Common myeloid progenitor, CD34-positive (primary cell): Measurements from ENCODE around the gene SFXN1.

Experiments used
- CTCF ChIA-PET: fragments of 350-600 bp; sonication (Branson Sonifier 250); formaldehyde crosslinking; loops from one replicate; lab custom pipeline; 2021; ENCODE audit warnings: antibody characterized with exemption; lab: Charles Lee
- POLR2A ChIA-PET: fragments of 350-600 bp; sonication (Branson Sonifier 250); formaldehyde crosslinking; loops from one replicate; lab custom pipeline; 2021; ENCODE audit warnings: antibody characterized with exemption; lab: Charles Lee
- DNase-seq, 3 donors: peaks; one replicate each; pipeline versions ENCODE4 v3.0.0 to v3.0.0-alpha.2; 2013
- H3K27ac ChIP-seq, 2 experiments: 1 replicate in 1 of 2; 2 replicates in 1 of 2; pipeline ENCODE4 v1.7.0; 2013; ENCODE audit warnings: inconsistent platforms in 2 of 2, low read length in 2 of 2, mild to moderate bottlenecking in 2 of 2, low read depth in 1 of 2, moderate library complexity in 1 of 2; ENCODE audit not compliant: severe bottlenecking in 2 of 2, insufficient read depth in 1 of 2, poor library complexity in 1 of 2
- H3K27me3 ChIP-seq, 5 experiments: replicated peaks in 2 of 5; 1 replicate in 3 of 5; 2 replicates in 2 of 5; pipeline versions ENCODE4 v1.6.1 to v1.7.0; 2013; ENCODE audit warnings: low read length in 4 of 5, mild to moderate bottlenecking in 2 of 5, moderate library complexity in 2 of 5, inconsistent platforms in 1 of 5; ENCODE audit not compliant: insufficient read depth in 5 of 5, control insufficient read depth in 4 of 5
- H3K36me3 ChIP-seq, 4 experiments: 1 replicate in 2 of 4; 2 replicates in 2 of 4; pipeline versions ENCODE4 v1.6.1 to v1.7.0; 2013; ENCODE audit warnings: low read length in 3 of 4, control low read depth in 1 of 4, mild to moderate bottlenecking in 1 of 4; ENCODE audit not compliant: control insufficient read depth in 4 of 4, insufficient read depth in 4 of 4
- H3K4me1 ChIP-seq, 4 experiments: 1 replicate in 3 of 4; 2 replicates in 1 of 4; pipeline versions ENCODE4 v1.6.1 to v1.7.1; 2013; ENCODE audit warnings: low read length in 3 of 4, mild to moderate bottlenecking in 3 of 4, control low read depth in 1 of 4, inconsistent platforms in 1 of 4, moderate library complexity in 1 of 4; ENCODE audit not compliant: control insufficient read depth in 4 of 4, insufficient read depth in 4 of 4; ENCODE audit errors: control extremely low read depth in 1 of 4
- H3K4me3 ChIP-seq, 7 experiments: 1 replicate in 4 of 7; 2 replicates in 3 of 7; pipeline versions ENCODE4 v1.5.1 to v1.7.0; 2013; ENCODE audit warnings: mild to moderate bottlenecking in 7 of 7, low read length in 6 of 7, moderate library complexity in 6 of 7, inconsistent platforms in 2 of 7, low read depth in 2 of 7, control low read depth in 1 of 7; ENCODE audit not compliant: insufficient read depth in 4 of 7, control insufficient read depth in 1 of 7; ENCODE audit errors: extremely low read depth in 1 of 7
- H3K9me3 ChIP-seq, 5 experiments: 1 replicate in 4 of 5; 2 replicates in 1 of 5; pipeline versions ENCODE4 v1.6.1 to v1.7.1; 2013; ENCODE audit warnings: low read length in 4 of 5, mild to moderate bottlenecking in 2 of 5, inconsistent platforms in 1 of 5, low read depth in 1 of 5, moderate library complexity in 1 of 5; ENCODE audit not compliant: control insufficient read depth in 4 of 5, insufficient read depth in 2 of 5; ENCODE audit errors: control extremely low read depth in 1 of 5
- WGBS: methylation state at CpG from one replicate; pipeline ENCODE4 v1.1.5; 2013; ENCODE audit not compliant: insufficient coverage; 5-methylcytosine and 5-hydroxymethylcytosine counted together

Gene SFXN1

GRCh38 chr5:175464942-175465233 lies 13.5 kb upstream of the SFXN1 start:
- ChIA-PET CTCF (interaction anchor here (0.9 to 2.4 kb wide), 8 partner anchors 11 to 84 kb away, joined by 3 to 9 read pairs (median 3); no protein-coding TSS in a partner anchor), POLR2A (interaction anchor here (0.7 kb wide), 1 partner anchor 1119 kb away, joined by 5 read pairs; no protein-coding TSS in a partner anchor)
- Histone ChIP-seq H3K27me3 (peaks cover 1 to 18% (median 3%) of the 10 kb centered on the region in 5 experiments), H3K4me3 (no peak overlapping the region), H3K4me1 (no peaks in the 10 kb centered on the region), H3K9me3 (peaks cover 0 to 1% (median 0%) of the 10 kb centered on the region in 5 experiments), H3K36me3 (no peaks in the 10 kb centered on the region), H3K27ac (no peak overlapping the region)
- no CpG with 5 or more reads among the region's 3 CpGs for WGBS
- no peak for DNase-seq

- 43% methylated on average over 2 of the region's 3 CpGs for WGBS
- Histone ChIP-seq H3K36me3 (no peaks in the 10 kb centered on the region), H3K4me3 (no peak overlapping the region), H3K27me3 (peaks cover 1 to 18% (median 3%) of the 10 kb centered on the region in 5 experiments), H3K4me1 (no peaks in the 10 kb centered on the region), H3K9me3 (peaks cover 0 to 1% (median 0%) of the 10 kb centered on the region in 5 experiments), H3K27ac (no peak overlapping the region)
- DNase-seq = no peak
- CTCF ChIA-PET = interaction anchor here (1.0 to 2.4 kb wide), 6 partner anchors 8 to 22 kb away, joined by 3 to 9 read pairs (median 4); no protein-coding TSS in a partner anchor
- POLR2A ChIA-PET = no interaction called here
Measured at GRCh38 chr5:175465282-175465681, 13.1 kb upstream of the SFXN1 start.

DNA sequence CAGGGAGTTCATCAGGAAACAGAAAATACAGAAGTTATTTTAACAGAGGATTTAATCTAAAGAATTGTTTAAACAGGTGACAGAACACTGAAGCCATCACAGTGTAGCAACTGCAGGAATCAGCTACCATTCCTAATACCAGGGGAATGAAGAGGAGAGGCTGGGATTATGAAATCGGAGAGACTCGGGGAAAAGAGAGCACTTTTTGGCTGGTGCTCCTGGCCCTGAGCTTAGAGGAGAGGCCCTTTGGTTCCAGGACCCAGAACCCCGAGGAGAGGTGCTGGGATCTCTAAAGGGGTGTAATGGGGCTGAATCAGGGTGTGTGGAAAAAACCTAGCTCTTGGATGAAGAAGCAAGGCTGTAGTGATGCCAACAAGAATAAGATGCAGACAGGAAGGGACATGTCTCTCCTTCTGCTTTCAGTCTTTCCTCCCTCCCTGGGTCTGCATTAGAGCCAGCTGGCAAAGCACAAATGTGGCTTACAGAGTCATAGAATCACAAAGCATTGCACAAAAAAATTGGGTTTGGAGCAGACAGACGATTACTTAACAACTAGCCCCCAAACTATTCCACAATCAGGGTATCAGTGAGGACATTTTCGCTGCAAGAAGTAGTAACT lies 11.6 kb upstream of the SFXN1 start:
- peaks cover 3 to 20% (median 3%) of the 10 kb centered on the region in 5 experiments for H3K27me3 ChIP-seq
- POLR2A ChIA-PET = no interaction called here

DNA sequence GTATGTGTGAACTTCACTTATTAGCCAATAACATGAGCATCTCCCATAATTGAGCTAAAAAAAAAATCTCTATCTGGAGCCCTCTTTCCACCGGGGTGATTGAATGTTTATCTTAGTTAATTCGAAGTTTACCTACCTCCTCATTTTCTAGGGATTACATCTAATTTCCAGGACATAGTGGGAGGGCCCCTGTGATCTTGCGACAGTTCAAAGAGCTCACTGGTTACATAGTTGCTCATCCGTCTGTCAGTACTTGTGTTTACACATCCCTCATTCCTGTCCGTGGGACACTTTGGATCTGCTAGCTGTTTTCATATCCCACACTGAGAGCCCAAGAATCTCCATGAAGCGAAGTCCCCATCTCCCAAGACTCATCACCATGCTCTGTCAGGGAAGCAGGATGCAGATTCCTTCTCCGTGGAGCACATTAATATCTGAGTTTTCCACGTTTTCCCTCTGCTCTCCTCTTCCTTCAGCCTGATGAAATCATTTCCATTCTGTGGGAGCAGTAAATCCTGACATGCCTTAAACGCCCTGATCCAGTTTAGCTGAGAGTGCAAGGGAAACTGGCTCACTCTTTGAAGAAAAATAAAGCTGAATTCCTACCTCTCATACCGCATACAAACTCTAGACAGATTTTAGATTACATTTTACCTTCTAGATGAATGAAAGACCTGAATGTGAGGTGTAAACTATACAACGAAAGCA lies 10.2 kb upstream of the SFXN1 start:
- peaks cover 0 to 20% (median 3%) of the 10 kb centered on the region in 5 experiments for H3K27me3 ChIP-seq
- 86% methylated on average over 9 of the region's 11 CpGs for WGBS
- ChIA-PET POLR2A (no interaction called here), CTCF (interaction anchor here (1.0 kb wide), 1 partner anchor 12 kb away, joined by 3 read pairs; no protein-coding TSS in a partner anchor)
- no peak overlapping the region for H3K27ac ChIP-seq
- no peak for DNase-seq
- no peaks in the 10 kb centered on the region for H3K4me1 ChIP-seq
- H3K36me3 ChIP-seq = no peaks in the 10 kb centered on the region
- peaks cover 0 to 1% (median 0%) of the 10 kb centered on the region in 5 experiments for H3K9me3 ChIP-seq
- H3K4me3 ChIP-seq = no peak overlapping the region

More for the DNA sequence above, 11.6 kb upstream of the SFXN1 start:
- 74% methylated on average over 5 of the region's 5 CpGs for WGBS
- Histone ChIP-seq H3K36me3 (no peaks in the 10 kb centered on the region), H3K9me3 (peaks cover 0 to 1% (median 0%) of the 10 kb centered on the region in 5 experiments), H3K27ac (no peak overlapping the region), H3K4me3 (no peak overlapping the region), H3K4me1 (no peaks in the 10 kb centered on the region)
- DNase-seq = no peak
- CTCF ChIA-PET = interaction anchor here (1.5 to 2.4 kb wide), 3 partner anchors 10 to 20 kb away, joined by 4 to 9 read pairs (median 5); no protein-coding TSS in a partner anchor

DNA sequence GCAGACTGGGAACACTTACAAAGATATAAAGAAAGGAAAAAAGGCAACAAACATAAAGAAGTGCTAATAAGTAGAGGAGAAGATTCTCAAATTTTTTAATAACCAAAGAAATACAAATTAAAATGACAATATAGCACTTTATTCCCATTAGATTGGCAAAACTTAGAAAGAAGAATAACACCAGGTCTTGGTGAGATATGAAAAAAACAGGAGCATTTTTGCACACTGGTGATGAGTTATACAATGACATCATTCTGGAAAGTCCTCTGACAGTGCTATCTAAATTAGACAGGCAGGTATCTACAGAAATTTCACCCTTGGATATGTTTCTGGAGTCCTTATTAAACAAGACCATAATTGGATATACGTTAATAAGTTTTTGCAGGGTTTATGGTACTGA lies 9.5 kb upstream of the SFXN1 start:
- no peaks in the 10 kb centered on the region for H3K4me1 ChIP-seq
- no peak for DNase-seq
- POLR2A ChIA-PET = no interaction called here
- H3K4me3 ChIP-seq = no peak overlapping the region
- WGBS = no CpG with 5 or more reads among the region's 1 CpG
- no peak overlapping the region for H3K27ac ChIP-seq
- H3K9me3 ChIP-seq = peaks cover 0 to 1% (median 0%) of the 10 kb centered on the region in 5 experiments
- CTCF ChIA-PET = interaction anchor here (1.0 kb wide), 1 partner anchor 12 kb away, joined by 3 read pairs; no protein-coding TSS in a partner anchor
- peaks cover 0 to 18% (median 5%) of the 10 kb centered on the region in 5 experiments for H3K27me3 ChIP-seq
- no peaks in the 10 kb centered on the region for H3K36me3 ChIP-seq

GRCh38 chr5:175469916-175470315 lies 8.4 kb upstream of the SFXN1 start:
- H3K4me1 ChIP-seq = no peaks in the 10 kb centered on the region
- ChIA-PET CTCF (interaction anchor here (0.6 kb wide), 1 partner anchor 464 kb away, joined by 3 read pairs; no protein-coding TSS in a partner anchor), POLR2A (no interaction called here)
- no peak for DNase-seq
- no peak overlapping the region for H3K4me3 ChIP-seq
- 89% methylated on average over 2 of the region's 3 CpGs for WGBS
- H3K27me3 ChIP-seq = peaks cover 0 to 22% (median 5%) of the 10 kb centered on the region in 5 experiments
- H3K27ac ChIP-seq = no peak overlapping the region
- no peaks in the 10 kb centered on the region for H3K36me3 ChIP-seq
- H3K9me3 ChIP-seq = peaks cover 0 to 1% (median 0%) of the 10 kb centered on the region in 5 experiments

DNA sequence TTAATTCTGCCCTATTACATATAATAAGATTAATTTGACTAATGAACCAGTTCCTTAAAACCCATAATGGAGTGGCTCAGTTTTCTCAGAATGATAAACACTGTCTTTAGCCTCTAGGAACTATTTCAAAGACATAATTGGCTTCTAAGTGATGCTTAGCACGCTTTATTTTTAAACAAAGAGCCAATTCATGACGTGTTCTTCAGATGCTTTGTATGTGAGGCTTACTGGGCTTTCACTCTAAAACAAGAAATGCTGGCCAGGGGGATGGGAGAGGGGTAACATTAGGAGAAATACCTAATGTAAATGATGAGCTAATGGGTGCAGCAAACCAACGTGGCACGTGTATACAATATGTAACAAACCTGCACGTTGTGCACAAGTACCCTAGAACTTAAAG lies 7.6 kb upstream of the SFXN1 start:
- peaks cover 0 to 1% (median 0%) of the 10 kb centered on the region in 5 experiments for H3K9me3 ChIP-seq
- no peak for DNase-seq
- H3K27me3 ChIP-seq = peaks cover 2 to 18% (median 5%) of the 10 kb centered on the region in 5 experiments
- no peaks in the 10 kb centered on the region for H3K4me1 ChIP-seq
- 95% methylated on average over 2 of the region's 5 CpGs for WGBS
- no peak overlapping the region for H3K4me3 ChIP-seq
- H3K27ac ChIP-seq = no peak overlapping the region
- ChIA-PET POLR2A (no interaction called here), CTCF (no interaction called here)
- no peaks in the 10 kb centered on the region for H3K36me3 ChIP-seq
